Esophagus muscularis mucosa (tissue), 3 donors: Measurements from ENCODE around the gene FBXO24.

ENCODE experiments used
- CTCF ChIP-seq, 3 experiments: fragments of 200-600 bp in 2 of 3; fragments of 450-650 bp in 1 of 3; sonication (generic) in 2 of 3; IDR thresholded peaks; one replicate each; pipeline ENCODE4 v1.5.1; 2017 to 2019; ENCODE audit warnings: antibody characterized with exemption in 3 of 3, mild to moderate bottlenecking in 2 of 3, moderate library complexity in 1 of 3
- POLR2AphosphoS5 ChIP-seq, 2 donors: sonication (generic); formaldehyde crosslinking; IDR thresholded peaks; one replicate each; pipeline ENCODE4 v1.6.1; 2017; ENCODE audit warnings: antibody characterized with exemption in 2 of 2

- no peak for TF ChIP-seq CTCF (IDR thresholded peaks at IDR 0.05)
- no peak for TF ChIP-seq POLR2AphosphoS5 (IDR thresholded peaks at IDR 0.05)
Observed at GRCh38 chr7:100582650-100583049, 3.5 kb upstream of the FBXO24 start.
